GM19035 (cell line): ENCODE results near the gene TBC1D8.
"Not testable (repeated sequence)": the region's sequence is repeated elsewhere in the genome, so short reads cannot be mapped to it uniquely, and the experiment has no call there.

ENCODE experiments used
- ATAC-seq: cut with Tn5 transposase; IDR thresholded peaks from one replicate; pipeline ENCODE4 v1.9.1; 2021; ENCODE audit not compliant: unreplicated experiment

Gene TBC1D8

DNA sequence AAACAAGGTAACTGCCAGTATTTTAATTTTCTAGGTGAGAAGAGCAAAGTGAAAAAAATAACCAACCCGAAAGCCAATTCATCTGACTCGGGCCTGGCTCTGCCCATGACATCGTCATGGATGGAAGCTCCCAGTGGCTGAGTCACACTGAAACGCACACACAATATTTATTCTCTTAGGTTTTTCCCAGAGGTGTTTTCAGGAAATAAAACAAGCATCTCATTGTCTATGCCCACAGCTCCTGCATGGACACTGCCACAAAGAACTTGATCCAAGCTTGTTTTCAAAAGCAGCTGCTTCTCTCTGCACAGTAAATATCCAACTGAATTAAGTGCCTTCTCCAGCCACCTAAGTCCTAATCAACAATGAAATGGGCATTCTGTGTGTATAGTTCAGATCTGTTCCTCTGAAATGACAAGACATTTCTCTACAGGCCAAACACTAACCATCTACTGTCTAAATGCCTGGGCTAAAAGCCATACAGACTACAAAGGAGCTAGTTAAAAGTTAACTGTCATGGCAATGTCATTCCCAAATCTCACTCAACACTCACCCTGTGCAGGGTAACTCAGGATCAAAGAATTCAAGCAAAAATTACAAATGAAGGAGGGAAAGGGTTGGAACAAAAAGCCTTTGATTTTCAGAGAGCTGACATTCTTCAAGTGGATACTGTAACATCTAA lies 86.2 kb downstream of the TBC1D8 start:
- no peak for ATAC-seq

DNA sequence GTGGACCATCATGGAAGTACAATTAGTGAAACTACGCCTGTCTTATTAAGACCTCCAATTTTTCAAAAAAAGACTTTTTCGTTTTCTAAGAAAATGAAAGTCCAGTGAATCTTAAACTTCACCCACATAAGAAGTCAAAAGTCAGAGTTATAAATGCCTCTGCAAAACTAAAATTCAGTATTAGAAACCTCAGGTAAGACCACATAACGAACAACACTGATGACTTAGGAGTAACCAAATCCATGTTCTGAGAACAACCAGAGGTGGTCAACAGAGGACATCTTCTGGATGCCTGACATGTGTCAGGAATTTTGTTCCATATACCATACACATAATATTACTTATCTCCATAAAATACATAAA lies 86.7 kb downstream of the TBC1D8 start:
- ATAC-seq = no peak

DNA sequence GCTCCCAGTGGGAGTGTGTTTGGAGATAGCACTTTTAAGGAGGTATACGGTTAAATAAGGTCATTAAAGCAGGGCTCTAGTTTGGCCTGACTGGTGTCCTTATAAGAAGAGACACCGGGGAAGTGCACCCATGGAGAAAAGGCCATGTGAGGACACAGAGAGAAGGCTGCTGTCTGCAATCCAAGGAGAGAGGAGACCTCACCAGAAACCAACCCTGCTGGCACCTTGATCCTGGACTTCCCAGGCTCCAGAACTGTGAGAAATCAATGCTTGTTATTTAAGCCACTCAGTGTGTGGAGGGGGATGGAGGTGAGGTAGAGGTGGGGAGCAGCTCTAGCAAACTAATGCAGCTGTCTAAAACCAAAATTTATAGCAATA lies 87.1 kb downstream of the TBC1D8 start:
- no peak for ATAC-seq

DNA sequence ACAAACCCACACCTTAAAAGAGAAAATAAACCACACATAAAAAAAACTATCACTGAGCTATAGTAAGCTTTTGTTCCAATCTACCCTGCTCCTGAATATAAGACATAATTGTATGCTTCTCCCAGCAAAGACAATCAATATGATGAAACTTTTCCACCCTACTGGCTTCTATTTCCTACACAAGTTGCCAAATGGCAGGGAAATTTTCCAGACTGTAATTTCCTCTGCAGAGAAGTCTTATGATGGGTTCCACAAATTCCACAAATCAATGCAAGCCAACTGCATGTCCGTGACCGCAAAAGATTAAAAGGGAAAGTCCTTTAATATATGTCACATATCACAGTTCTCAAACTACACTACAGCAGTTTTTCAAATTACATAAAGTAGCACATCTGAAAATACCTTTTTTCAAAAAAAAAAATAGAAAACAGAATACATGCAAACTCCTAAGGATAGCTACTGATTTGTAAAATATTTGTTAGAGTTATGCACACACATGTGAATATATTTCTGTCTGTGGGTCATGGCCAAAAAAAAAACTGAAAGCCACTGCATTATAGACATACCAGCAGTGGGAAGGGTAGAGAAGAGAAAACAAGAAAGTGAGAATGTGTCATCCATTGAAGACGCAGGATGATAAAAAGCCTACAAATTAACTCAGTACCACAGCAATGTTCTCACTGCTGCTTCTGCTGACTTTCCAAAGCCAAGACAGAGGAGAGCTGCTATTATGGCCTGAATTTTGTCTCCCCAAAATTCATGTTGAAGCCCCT lies 87.6 kb downstream of the TBC1D8 start:
- no peak for ATAC-seq

DNA sequence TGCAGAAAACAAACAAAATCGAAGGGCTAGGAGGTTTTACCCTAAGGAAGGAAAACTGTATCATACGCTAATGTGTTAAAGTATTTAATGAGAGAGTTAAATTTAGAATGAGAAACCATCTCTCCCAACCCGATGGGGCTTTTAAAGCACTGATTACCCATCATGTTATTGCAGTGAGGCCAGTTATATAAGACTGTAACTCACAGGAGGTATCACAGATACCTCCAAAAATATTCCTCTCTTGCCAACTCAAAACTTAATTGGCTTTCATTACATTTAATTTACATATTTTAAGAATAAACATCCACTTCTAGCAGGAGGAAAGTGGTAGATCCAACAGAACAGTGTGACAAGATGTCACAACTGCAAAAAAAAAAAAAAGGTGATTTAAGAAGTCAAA lies 92.8 kb downstream of the TBC1D8 start:
- no peak for ATAC-seq

DNA sequence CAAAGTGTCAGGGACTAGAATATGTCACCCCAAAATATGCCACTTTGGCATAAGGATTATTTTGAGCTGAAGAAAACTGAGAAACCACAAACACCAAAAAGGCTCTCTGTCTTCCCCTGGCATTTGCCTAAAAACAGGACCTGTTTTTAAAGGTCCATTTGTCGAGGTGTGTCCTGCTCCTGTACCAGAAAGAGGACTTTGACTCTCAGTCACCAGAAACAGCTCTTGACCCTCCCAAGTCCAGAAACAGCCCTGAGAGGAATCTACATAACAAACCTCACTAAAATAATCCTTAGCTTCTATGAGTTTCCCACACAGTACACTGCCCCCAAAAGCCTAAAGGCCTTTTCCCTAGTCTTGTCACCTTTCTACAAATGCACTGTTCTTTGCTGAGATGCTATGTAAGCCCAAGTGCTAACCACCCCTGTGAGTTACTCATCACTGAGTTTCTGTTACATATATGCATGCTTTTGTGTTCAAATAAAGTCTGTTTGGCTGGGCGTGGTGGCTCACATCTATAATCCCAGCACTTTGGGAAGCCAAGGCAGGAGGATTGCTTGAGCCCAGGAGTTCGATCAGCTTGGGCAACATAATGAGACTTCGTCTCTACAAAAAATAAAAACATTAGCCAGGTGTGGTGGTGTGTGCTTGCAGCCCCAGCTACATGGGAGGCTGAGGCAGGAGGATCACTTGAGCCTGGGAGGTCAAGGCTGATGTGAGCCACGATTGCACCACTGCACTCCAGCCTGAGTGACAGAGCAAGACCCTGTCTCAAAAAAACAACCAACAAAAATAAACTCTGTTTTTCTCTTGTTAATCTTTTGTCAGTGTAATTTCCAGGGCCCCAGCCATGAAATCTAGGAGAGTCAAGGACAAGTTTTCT lies 93.9 kb downstream of the TBC1D8 start:
- ATAC-seq = no peak

DNA sequence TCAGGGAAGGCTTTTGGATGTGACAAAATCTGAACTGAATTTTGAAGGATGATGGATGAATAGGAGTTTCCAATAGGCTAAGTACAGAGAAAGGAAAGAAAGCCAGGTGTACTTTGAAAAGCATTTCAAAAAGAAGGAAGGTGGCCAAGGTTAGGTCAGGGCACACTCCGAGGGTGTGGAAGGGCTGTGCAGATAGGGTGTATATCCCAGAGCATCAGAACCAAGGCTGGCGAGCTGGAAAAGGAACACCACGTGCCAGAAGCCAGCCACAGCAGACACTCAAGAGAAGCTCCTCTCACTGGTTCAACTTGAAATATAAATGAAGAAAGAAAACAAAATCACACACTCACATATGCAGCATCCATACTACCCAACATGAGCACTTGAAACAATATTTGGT lies 98.1 kb downstream of the TBC1D8 start:
- ATAC-seq = no peak

DNA sequence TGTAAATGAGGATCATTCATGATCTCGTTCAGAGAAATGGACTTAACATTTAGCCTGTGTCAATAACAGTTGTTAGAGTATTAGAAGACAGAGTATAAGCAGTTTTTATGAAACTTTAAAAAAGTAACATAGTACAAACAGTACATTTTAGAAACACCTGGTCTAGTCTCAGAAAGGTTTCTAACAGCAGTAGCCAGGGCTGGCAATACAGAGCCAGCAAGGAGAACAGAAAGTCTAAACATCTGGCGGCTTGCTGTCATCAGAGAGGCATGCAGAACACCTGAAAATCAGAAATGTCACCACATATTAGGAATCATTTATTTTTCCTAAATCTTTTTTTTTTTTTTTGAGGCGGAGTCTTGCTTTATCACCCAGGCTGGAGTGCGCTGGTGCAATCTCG lies 99.0 kb downstream of the TBC1D8 start:
- no peak for ATAC-seq

DNA sequence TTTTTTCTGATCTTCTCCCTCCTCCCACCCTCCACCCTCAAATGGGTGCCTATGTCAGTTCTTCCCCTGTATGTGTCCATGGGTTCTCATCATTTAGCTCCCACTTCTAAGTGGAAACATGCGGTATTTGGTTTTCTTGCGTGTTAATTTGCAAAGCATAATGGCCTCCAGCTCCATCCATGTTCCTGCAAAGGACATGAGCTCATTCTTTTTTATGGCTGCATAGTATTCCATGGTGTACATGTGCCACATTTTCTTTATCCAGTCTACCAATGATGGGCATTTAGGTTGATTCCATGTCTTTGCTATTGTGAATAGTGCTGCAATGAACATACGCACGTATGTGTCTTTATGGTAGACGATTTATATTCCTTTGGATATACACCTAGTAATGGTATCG lies 100.3 kb downstream of the TBC1D8 start:
- not testable (repeated sequence) for ATAC-seq

DNA sequence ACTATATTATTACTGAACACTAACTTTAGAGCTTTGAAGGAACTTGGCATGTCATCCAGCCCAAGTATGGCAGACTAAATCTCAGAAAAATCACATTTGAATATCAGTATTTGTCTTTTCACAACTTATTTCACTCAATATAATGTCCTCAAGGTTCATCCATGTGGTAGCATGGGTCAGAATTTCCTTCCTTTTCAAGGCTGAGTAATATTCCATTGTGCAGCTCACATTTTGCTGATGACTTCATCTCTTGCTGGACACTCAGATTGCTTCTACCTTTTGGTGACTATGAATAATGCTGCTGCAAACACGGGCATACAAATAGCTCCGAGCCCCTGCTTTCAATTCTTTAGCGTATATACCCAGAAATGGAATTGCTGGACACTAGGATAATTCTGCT lies 102.4 kb downstream of the TBC1D8 start:
- ATAC-seq = no peak

DNA sequence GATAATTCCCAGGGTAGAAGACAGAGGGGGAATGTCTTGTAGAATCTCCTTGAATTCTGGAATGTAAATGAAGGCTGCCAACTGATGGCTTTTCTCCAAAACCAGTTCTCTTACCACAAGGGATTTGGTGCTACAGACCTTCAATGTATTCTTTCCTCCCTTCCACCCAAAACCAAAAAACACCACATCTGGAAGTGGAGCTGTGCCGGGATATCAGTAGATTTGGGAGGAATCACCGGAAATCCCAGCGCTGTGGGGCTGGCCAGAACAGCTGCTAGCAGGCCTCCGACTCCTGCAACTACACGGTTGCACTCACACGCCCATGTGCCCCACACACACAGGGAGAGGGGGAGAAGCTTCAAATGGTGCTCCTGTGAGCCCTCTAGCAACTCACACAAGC lies 103.4 kb downstream of the TBC1D8 start:
- ATAC-seq = no peak

DNA sequence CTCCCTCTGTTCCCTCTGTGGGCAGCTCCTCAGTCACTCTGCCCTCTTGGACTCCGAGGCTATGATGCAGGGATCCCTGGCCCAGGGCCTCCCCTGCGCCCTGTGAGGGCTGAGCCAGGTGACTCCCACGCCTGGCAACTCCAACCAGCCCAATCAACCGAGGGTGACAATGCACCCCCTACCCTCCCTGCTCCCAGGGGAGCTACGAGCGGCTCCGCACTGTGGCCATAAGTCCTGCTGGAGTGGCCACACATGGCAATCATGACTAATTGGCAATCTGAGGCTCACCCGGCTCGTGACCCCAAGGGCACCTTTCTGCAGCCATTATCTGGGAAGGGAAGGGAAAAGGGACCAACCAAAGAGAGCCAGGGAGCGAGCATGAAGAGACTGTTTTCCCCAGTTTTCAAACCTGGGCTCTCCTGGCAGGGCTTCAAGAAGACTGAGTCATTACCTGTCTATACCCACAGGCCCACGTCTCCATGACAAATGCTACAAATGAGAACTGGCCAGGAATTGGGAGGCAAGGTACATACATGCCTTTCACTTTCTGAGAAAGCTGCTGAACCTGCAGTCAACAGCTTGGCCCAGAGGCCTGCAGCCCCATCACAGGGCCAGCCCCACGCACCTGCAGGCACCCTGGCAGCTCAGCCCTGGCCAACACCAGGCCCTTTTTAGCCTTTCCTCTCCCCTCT lies 104.0 kb downstream of the TBC1D8 start:
- no peak for ATAC-seq

DNA sequence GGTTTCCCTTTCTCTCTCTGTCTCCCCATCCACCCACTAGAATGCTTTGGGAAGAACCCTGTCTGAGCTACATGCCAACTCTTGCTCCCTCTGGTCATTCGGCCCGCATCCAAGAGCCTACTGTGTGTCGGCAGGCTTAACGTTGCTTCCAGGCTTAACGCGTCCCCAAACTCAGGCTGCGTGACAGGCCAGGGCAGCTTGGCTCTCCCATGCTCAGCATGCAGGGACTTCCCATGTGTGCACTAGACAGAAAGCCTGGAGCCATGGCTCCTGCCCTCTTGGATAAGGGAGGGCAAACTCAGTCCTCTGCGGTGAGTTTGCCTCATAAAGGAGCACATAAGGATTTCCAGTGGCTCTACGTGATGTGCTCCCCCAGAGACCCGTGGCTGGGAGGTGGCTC lies 105.9 kb downstream of the TBC1D8 start:
- ATAC-seq = no peak

DNA sequence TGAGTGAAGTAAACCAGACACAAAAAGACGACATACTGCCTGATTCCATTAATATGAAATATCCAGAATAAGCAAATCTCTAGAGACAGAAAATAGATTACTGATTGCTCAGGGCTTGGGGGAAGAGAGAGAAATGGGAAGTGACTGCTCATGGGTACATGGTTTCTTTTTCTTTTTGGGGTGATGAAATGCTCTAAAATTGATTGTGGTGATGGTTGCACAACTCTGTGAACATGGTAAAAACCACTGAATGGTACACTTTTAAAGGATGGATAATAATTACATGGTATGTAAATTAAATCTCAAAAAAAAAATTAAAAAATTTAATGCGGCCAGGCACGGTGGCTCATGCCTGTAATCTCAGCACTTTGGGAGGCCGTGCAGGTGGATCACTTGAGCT lies 109.8 kb downstream of the TBC1D8 start:
- no peak for ATAC-seq

DNA sequence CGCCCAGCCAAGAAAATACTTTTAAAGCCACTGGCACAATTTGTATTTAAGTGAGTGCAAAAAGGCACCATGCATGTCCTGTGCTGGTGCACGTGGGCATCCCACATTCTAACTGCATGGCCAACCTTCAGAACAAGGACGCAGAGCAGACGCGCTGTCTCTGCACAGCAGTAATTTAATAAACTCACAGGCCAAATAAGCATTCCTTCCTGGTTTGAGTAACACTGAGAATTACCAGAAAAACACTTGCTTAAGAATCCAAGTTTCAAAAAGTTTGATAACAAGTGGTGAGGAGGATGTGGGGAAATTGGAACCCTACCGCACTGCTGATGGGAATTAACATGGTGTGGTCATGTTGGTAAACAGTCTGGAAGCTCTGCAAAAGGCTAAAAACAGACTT lies 110.4 kb downstream of the TBC1D8 start:
- ATAC-seq = no peak

DNA sequence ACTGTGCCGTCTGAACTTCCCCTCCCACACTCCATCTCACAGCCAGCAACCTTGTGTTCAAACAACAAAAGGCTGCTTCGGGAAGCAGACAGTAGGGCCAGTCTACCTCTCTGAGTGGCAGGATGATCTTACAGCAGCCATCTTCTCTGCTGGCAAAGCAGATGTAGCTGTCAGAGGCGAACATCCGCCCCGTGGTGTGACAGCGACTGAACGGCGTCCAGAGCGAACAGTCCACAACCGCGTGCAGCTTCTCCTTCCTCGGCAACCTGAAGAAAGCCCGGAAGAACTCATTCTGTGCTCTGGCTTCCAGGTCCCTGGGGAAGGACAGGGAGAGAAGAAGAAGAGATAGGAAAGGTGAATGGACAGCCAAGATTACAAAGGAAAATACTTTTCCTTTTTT lies 111.1 kb downstream of the TBC1D8 start:
- no peak for ATAC-seq

DNA sequence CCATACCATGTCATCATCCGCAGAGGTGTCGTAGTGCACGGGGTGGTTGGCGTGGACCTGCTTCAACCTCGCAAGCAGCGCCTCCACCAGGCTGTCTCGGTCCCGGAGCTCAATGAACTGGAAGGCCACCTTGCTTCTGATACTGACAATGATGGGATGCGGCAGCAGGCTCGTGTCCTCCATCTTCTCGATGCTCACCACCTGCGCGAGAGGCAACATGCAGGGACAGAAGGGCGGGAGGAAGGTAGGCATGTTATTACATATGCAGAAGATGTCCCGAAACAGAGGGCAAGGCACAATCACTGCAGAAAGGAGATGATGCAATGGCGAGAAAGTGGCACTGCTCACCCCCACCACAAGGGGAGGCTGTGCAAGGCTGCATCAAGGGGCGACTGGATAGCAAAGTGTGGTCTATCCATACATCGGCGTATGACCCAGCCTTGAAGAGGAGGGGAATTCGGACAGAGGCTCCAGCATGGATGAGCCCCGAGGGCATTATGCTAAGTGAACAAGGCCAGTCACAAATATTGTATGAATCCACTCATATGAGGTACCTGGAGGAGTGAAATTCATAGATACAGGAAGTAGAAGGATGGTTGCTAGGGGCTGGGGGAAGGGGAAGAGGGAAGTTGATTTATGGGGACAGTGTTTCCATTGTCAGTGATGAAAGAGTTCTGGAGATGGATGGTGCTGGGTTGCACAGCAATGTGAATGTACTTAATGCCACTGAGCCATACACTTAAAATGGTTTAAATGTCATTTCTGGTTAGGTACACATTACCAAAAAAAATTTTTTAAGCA lies 112.5 kb downstream of the TBC1D8 start:
- no peak for ATAC-seq

DNA sequence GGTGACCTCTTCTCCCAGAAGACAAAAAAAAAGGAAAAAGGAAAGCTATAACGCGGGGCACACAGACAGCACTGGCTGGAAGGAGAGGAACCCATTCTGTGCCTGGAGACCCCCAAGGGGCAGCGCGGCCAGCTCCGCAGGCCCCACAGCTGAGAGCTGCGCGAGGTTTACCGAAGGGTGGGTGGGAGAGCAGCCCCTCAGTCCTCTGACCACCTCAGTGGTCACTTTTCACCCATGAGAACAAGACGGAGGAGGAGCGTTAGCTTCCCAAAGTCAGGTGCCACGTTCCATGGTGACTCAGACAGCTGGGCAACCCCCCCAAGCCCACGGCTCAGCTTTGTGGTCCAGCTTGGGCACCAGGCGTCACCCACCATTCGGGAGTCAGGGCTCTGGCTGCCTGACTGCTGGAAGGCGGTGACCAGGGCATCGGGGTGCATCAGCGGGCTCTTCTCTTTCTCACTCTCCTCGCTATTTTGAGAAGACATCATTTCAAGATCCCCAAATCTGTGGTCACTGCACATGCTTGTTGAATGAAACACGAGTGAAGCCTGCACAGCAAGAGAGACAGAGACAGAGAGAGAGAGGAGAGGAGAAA lies 113.9 kb downstream of the TBC1D8 start:
- no peak for ATAC-seq

DNA sequence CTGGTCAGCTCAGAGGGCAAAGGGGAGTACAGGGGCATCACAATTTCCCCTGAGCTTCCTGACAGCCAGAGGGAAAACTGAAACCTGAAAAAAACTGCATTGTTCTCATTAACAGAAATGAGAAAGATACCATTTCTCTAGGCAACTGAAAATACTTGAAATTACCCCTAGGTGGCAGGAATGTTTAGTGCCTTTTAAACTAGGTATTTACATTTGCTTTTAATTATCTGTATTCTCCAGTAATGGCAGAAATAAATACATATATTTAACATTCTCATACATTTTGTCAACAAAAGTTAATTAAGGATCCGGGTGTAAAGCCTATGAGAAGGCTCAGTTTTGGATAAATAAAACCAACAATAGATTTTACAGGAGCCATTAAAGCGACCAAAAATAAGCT lies 114.6 kb downstream of the TBC1D8 start:
- ATAC-seq = no peak

DNA sequence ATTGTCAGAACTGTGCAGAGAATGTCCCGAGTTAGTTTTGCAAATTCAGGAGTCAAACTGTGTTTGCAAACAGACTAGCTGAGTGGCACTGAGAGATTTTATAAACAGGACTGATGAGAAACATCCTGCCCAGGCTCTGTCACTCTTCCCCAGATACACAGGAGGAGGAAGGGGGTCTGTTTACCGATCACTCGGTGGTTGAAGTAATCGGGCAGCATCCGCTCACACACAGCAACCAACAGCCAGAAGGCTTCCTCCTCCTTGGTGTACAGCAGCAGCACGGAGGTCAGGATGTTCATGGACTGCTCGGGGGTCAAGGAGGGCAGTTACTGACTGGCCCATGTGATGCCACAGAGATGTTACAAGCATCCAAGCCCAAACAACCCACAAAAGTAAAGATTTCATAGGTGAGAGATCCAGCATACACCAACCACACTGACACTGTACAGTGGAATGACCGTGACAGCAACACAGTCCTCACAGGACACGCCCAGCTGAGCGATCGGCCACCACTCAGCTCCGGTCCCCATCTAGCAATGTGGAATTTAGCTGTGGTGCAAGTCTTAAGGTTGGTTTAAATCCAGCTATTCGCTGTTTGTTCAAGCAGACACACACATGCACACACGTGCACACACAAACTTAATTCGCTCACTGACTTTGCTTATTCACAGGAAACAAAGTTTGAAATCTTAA lies 119.0 kb downstream of the TBC1D8 start:
- ATAC-seq = no peak
